GM18870 (cell line): ENCODE data around the gene COX7B.
"Not testable (repeated sequence)": the region's sequence is repeated elsewhere in the genome, so short reads cannot be mapped to it uniquely, and the experiment has no call there.

Experiments used
- ATAC-seq: cut with Tn5 transposase; IDR thresholded peaks from one replicate; pipeline ENCODE4 v1.9.1; 2021; ENCODE audit warnings: moderate library complexity; ENCODE audit not compliant: unreplicated experiment

The COX7B gene

GRCh38 chrX:77945031-77945430, 45.8 kb downstream of the COX7B start:
- ATAC-seq = not testable (repeated sequence)

GRCh38 chrX:77945910-77946545, 46.8 kb downstream of the COX7B start:
- ATAC-seq = no peak

DNA sequence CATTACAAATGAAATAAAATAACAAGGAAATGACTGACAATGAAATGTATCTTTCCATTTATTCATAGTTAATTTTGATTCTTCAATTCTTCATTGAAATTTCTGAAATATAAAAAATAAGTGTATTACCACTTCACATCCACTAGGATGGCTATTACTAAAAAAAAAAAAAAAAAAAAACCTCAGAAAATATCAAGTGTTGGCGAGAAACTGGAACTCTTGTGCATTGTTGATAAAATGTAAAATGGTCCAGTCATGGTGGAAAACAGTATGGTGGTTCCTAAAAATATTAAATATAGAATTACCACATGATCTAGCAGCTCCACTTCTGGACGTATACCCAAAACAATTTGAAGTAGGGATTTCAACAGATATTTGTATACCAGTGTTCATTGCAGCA, 47.3 kb downstream of the COX7B start:
- no peak for ATAC-seq

DNA sequence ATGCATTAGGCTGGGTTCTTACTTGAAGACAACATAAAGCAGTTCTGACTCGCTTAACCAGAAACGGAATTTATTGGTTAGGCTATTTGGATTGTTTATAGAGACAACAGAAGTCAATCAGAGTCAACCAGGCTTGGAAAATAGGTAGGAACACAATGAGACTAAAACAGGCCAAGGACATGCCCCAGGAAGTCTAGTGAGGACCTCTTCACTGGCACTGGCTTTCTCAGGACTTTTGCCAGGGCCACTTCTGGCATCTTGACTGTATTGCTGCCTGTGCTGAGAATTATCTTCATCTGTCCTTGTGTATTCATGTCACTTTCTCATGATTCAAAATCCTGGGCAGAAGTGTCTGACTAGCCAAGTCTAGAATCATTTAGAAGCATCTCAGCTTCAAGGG, 50.6 kb downstream of the COX7B start:
- no peak for ATAC-seq

DNA sequence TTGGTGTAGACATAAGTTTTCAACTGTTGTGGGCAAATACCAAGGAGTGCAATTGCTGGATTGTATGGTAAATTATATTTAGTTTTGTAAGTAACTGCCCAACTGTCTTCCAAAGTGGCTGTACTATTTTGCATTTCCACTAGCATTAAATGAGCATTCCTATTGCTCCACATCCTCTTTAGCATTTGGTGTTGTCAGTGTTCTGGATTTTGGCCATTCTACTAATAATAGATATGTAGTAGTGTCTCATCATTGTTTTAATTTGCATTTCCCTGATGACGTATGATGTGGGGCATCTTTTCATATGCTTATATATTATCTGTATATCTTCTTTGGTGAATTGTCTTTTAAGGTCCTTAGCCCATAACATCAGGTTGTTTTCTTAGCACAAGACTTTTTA, 52.9 kb downstream of the COX7B start:
- ATAC-seq = no peak

GRCh38 chrX:77953302-77953701, 54.0 kb downstream of the COX7B start:
- ATAC-seq = no peak

DNA sequence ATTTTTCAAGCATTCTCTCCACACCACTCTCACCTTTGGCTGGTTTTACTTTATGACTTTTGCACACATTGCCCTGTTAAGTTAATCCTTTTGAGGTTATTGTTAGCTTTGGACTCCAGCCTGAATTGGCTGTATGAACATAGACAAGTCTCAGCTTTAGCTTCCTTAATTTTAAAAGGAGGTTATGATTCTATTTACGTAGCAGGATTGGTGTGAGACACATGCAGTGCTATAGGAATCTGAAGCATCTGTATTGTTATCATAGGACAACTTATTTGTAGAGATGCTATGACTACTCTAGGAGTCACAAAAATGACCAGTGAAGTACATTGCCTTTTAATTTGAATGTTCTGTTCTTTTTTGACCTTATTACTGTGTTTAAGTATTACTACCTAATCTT, 54.4 kb downstream of the COX7B start:
- no peak for ATAC-seq
